ENCODE data around the gene LAMTOR2.
"Not testable (repeated sequence)": the region's sequence is repeated elsewhere in the genome, so short reads cannot be mapped to it uniquely, and the experiment has no call there.

Gene LAMTOR2

DNA sequence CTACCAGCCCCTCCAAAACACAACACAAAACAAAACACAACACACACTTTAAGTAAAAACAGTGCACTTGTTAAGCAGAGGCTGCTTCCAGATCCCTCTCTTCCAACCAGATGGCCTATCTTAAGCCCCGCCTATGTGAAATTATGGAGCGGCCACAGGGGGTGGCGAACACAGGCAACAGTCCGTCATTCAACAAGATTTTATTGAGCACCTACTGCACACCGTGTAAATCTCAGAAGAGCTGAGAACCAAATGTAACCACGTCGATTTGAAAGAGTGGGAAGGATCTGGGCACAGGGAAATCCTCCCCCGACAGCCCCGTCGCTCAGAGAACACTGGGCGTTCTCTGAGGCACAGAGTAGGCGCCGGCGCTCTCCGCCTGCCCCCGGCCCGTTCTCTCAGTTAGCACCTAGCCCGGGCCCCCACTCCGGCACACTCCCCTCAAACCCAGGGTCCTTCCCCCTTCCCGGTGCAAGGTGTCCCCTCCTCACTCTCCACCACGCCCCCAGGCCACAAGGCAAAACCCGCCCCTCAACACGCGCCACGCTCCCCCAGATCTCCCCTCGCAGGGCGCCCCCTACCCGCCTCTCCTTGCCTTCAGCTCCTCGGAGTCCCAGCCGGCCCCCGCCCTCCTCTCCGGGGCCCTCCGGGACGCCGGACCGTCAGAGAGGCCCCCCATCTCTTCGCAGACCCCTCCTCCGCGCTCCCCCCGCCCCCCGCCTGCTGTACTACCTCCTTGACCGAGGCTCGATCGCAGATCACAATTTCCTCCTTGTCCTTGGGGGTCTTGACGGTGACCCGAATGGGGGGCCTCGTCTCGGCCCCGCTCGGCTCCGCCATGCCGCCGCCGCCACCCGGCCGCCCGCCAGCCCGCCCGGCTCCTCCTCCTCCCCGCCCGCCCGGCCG is 1.5 kb upstream of the LAMTOR2 start:
- peak; percentile 26 for DNase-seq

DNA sequence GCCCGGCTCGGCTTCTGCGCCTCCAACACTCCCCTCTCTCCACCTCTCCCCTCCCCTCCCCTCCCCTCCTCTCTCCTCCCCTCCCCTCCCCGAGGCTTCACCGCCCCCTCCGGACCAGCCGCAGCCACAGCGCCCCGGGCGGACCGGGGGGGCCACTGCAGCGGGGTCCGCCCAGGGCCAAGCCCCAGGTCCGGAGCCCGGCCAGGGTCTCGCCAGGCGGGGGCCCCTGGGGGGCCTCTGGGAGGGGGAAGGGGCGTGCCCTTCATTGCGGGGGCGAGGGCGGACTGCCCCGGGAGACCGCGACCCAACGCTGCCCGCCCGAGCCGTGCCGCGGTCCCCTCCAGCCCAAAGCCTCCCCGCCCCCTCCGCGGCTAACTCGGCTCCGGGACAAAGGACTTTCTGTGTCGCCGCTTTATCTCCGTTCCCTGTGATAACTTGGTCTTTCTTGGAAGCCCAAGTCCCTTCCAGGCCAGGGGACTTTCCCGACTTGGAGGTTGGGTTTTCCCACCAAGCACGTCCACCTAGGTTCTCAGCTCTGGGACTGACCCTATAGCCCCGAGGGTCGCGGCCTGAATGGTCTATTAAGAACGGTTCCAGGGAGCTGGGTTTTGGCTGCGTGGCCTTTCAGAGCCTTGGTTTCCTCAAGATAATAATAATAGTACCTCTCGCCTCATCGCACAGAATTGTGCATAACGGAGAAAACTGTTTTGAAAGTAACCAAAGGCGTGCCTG is 648 bp upstream of the LAMTOR2 start, which contains the start of gene UBQLN4:
UBQLN4 (minus strand) TSS at position 31 of the 732 bp plus-strand sequence. CDS start 97 bp downstream, outside the sequence.
- peak; percentile 11 for DNase-seq

DNA sequence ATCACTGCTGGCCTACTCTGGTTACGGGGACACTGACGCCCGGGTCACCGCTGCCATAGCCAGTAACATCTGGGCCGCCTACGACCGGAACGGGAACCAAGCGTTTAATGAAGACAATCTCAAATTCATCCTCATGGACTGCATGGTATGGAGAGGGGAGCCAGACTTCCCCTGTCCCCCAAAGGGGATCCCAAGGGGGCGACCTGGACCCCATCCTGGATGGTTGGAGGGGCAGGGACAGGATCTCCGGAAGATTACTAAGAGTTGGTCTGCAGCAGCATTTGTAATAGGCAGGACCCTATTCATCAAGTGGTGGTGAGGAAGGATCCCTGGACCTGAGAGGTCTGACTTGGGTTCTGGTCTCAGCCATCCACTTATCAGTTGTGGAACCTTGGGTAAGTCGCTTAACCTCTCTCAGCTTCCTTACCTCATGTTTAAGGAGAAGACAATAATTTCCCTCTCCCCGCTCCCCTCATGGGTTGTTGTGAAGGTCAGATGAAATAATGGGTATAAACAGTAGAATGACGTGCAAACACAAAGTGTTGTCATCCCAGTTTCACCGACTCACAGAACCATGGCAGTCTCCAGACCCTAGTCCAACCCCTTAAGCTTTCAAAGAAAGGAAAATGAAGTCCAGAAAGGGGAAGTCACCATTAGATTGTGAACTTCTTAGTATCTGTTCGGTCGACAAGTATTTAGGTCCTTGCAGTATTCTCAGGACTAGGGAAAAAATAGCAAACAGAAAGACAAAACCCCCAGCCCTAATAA is 883 bp downstream of the LAMTOR2 start:
- DNase-seq, result no peak

DNA sequence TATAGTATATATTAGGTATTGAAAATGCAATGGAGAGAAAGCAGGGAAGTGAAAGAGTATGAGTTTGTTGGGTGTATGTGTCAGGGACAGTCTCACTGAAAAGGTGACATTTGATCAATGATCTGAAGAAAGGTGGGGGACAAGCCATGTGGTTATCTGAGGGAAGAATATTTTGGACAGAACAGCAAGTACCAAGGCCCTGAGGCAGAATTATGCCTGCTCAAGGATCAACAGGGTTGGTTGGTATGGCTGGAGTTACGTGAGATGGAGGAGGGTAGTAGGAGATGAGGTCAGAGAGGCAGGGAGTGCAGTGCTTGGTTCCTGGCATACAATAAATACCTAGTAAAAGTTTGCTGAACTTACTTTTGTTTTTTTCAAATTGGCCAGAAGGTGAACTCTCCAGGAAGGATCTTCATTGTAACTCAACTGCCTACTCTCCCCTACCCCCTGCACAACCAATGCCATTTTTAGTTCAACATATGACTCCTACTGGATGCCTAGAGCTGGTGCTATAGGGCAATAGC is 1.8 kb downstream of the LAMTOR2 start:
- no peak for DNase-seq

DNA sequence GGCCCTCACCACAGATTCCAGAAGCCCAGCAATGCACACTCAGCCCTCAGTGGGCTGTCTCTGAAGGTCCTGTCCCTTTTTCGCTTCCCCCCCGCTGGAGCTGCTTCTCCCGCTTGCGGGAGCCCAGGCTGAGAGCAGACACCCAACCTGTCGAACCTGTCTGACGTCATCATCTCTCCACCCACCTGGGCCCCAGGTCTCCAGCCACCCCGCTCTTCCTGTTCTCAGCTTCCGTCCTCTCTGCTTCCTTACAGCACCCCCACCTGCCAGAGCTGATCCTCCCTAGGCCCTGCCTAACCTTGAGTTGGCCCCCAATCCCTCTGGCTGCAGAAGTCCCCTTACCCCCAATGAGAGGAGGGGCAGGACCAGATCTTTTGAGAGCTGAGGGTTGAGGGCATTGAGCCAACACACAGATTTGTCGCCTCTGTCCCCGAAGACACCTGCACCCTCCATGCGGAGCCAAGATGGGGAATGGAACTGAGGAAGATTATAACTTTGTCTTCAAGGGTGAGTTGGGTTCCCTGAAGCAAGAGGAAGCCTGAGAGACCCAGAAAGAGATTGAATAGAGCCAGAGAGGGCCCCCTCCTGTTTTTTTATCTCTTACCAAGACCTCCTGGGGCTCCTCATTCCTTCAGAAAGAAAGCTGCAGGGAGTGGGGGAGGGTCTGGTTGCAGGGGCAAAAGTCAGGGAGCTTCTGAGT is 6.5 kb downstream of the LAMTOR2 start, which contains the start of gene RAB25:
RAB25 (plus strand) TSS at position 224 of the 700 bp plus-strand sequence; CDS start at position 465, 241 bp downstream.
- DNase-seq, result no peak

DNA sequence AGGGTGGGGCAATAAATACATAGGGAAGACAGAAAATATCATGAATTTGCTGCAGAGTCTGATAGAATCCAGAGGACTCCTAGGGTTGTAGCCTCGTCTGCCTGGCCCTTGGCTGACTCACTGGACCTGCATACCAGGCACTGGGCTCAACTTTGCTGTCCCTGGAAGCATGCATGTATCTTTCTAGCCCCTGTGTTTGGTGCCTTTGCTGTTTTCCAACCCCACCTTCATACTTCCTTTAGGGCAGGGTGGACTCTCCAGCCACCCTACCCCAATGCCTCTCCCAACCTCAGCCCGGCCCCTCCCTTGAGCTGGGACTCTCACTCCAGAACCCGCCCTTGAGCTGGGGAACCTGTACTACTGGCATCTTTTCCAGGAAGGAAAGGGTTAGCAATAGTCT is 7.6 kb downstream of the LAMTOR2 start:
- DNase-seq, result no peak

DNA sequence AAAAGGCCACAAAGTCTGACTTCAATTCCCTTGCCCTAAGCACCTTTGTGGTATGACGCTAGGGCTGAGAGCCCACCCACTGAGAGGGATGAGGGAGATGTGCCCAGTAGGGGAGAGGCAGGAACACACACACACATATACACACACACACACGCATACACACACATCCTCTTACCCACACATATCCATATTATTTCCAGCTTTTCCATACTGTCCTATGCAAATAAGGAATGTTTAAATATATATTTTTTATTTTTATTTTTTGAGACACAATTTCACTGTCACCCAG is 9.4 kb downstream of the LAMTOR2 start:
- DNase-seq, result no peak

DNA sequence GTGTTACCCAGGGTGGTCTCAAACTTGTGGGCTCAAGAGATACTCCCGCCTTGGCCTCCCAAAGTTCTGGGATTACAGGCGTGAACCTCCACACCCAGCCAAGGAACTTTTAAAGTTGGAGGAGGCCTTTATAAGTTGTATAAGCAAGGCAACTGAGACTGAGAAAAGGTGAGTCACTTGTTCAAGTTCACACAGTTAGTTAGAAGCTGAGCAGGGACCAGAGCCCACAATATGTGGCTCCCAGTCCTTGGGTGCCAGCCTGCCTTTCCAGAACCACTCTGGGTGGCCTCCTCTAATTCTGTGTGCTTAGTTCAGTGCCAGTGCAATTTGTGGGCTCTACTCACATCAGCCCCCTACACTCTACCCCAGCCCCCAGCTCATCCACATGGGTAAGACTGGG is 10.0 kb downstream of the LAMTOR2 start:
- DNase-seq, result no peak

DNA sequence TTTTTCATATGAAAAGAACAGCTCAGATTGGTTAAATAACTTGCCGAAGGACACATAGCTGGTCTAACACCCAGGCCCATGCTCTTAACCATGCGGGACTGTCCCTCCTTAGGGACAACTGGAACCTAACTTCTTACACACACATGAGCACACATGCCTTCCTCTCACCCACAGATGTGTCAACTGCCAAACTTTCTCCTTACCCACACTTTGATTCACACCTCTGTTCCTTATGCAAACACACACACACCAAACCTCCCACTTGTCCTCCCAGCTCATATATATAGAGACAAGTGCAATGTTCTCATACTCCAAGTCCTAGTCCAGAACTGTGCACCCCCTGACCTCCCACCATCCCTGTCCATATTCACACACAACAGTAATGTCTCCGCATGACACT is 10.6 kb downstream of the LAMTOR2 start:
- DNase-seq, result no peak

DNA sequence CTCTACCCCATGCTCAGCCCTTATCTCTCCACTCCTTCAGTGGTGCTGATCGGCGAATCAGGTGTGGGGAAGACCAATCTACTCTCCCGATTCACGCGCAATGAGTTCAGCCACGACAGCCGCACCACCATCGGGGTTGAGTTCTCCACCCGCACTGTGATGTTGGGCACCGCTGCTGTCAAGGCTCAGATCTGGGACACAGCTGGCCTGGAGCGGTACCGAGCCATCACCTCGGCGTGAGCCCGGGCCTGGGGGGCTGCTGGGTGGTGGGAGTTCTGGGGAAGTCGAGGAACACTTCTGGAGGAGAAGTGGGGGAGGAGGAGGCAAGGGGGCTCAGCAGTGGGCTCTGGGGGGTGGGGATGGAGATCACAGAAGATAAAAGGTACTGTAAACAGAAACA is 11.3 kb downstream of the LAMTOR2 start:
- DNase-seq, result no peak

DNA sequence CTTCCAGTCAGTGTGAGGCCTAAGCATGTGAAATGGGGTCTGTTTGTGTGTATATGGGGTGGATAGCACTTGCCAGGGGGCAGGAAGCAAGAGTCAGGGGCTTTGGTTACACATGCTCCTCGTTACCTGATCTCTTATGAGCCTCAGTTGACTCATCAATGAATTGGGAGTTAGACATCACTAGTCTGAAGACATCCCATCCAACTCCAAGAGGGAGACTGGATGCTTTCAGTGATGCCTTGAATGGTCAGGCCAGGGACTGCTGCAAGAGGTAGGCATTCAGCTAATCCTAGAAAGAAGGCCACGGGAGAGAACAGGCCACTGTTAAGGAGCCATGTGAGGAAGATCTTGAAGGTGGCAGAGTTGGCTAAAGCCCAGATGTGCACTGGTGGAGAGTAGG is 12.7 kb downstream of the LAMTOR2 start:
- no peak for DNase-seq

DNA sequence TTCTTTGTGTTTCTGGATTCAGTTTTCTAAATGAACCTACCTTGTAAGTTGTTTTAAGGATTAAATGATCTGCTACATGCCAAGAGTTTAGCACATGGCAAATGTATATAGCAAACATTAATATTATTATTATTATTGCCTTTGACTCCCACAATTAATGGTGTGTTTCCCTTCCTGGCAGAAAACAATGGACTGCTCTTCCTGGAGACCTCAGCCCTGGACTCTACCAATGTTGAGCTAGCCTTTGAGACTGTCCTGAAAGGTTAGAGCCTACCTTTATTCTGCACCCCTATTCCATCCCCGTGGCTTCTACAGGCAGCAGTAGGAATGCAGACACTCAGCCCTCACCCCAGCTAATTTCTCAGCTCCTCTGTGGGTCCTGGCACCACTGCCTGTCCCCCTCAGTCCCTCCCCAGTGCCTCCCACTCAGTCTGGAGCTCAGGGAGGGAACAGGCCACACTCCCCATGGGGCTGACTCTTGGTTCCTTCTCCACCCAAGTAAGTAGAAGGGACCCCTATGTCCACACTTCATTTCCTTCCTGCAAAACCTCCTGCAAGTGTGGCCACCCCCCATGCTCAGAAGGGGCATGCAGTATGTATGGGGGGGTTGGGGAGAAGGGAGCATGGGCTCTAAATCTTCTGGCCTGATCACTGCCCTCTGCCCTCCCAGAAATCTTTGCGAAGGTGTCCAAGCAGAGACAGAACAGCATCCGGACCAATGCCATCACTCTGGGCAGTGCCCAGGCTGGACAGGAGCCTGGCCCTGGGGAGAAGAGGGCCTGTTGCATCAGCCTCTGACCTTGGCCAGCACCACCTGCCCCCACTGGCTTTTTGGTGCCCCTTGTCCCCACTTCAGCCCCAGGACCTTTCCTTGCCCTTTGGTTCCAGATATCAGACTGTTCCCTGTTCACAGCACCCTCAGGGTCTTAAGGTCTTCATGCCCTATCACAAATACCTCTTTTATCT is 15.2 kb downstream of the LAMTOR2 start:
- no peak for DNase-seq

DNA sequence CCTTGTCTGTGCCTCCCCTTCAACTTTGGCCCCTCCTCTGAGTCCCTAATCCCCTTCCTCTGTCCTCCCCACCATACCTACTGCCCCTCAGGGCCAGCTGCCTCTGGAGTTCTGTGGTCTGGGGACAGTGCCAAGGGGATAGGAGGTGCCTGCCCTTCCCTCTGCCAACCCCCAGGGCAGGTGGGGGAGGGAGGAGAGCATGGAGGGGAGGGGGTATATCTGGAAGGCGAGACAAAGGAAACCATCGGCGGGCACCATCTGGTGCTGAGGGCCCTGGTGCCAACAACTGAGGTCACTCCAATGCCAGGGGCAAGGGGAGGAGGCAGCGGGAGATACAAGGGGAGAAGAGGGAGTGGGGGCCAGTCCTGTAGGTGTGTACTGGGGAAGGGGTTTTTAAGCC is 16.0 kb downstream of the LAMTOR2 start:
- peak; percentile 72 for DNase-seq

DNA sequence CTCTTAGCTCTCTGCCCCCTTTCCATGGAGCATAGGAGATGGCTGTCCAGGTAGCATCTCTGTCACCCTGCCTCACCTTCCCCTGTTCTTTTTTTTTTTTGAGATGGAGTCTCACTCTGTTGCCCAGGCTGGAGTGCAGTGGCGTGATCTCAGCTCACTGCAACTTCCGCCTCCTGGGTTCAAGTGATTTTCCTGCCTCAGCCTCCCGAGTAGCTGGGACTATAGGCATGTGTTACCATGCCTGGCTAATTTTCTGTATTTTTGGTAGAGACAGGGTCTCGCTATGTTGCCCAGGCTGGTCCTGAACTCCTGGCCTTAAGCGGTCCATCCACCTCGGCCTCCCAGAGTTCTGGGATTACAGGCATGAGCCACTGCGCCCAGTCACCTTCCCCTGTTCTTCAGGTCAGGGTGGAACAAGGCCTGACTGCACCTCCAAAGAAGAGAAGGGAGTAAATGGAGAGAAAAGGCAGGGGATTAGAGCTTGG is 16.8 kb downstream of the LAMTOR2 start:
- not testable (repeated sequence) for DNase-seq

DNA sequence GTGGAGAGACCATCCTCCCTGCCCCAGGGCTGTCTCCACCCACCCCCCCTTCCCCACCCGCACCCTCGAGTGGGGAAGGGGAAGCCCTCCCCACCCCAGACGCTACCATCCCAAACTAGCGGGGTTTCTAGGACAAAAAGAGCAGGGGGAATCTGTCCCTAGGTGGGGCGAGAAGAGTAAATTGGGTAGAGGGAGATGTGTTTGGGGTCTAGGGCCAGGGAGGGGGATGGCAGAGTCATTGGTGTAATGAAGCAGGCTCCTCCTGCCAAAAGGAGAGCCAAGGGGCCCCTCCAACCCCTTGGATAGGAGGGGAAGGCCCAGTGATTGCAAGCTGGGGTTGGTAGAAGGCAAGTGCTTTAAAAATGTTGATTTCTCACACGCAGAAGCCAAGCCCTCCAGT is 17.7 kb downstream of the LAMTOR2 start:
- no peak for DNase-seq

DNA sequence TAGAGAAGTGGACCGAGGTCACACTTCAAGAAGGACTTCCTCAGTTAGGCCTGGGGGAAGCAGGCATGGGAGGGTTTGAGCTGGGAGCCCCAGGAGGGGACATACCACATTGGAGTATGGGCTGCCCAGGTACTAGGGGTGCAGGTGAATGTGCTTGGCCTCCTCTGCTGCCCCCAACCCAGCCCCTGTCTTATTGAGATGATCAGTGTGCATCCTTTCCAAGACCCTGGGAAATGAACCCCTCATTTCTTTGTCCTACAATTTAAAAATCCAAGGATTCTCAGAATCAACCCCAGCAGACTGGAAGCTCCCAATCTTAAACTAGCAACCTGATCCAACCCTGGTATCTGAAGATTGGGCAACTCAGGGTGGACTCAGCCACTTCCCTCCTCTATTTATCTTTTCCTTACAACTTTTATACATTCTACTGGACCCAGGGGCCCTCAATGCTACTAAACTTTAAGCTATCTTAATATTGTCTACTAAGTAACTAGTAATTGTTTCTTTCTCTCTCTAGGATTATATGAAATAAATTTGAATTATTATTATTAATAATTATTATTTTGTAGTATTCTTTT is 18.6 kb downstream of the LAMTOR2 start:
- DNase-seq, result no peak

DNA sequence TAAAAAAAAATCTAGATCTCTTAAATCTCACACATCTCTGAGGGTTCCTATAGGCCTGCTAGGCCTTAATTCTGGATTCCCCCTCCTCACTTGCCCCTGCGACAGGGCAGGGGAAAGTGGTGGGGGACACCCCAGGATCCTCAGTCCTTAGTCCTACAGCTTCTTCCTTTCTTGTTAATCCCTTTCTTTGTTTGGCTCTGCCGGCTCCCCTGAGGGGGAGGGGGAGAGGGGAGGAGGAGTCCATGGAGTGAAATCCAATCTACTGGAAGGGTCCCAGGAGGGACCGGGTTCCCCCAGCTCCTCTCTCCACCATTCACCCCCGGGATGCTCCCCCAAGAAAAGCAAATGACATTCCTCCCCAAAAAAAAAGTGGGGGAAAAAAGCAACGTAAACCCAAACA is 19.2 kb downstream of the LAMTOR2 start:
- DNase-seq, result peak; percentile 31

DNA sequence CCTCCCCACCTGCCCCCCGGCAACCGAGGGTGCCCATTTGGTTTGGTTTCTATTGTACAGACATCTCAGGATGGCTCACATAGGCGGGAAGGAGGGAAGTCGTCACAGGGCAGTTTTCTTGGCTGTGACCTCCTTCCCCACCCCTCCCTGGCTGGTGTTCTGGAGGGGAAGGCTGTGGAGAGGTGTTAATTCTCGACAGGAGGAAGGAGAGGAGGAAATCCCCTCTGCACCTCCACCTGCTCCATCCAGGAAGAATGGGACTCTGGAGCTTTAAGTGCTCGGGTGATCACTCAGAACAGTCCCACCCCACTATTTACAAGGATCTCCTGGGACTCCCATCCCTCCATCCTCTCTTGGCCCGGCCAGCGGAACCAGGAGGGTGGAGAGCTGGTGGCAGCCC is 20.1 kb downstream of the LAMTOR2 start:
- DNase-seq, result no peak

DNA sequence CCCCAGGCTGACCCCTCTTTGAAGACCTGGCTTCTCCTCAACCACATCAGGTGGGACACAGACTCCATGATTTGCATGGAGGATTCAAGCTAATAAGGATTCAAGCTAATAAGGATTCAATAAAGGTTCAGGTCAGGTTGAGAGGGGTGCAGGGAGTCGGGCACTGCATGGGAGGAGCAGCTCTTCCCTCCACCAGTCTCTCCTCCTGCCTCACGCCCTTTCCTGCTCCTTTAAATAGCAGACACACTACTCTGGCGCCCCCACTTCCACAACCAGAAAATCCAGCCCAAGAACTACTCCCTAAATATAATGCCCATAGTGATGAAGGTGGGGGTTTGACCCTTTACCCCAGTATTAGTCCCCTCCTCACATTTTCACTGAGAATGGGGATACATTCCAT is 20.6 kb downstream of the LAMTOR2 start:
- DNase-seq, result no peak

DNA sequence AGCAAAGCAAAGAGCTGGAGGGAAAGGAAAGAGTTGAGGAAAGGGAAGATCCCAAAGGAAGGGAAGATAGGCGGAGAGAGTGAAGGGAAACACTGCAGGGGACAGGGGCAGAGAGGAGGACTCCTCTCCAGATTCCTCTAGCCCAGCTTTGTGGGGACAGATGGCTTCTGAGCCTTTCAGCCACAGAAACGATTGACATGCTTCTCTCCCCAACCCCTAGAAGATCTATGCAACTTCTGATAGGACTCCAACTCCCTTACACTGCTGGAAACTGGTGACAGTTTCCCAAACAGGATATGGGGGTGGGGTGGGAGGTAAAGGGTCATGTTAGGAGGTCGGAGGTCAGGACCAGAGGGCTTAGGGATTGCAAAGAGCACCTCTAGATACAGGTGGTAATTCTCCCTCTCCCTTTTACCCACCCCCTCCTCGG is 21.2 kb downstream of the LAMTOR2 start:
- no peak for DNase-seq
